HEK293 (cell line): ENCODE data around the gene UPK3A.
A peak's percentile ranks its signal among the peaks of the same experiment; 100 is the strongest.

ENCODE experiments used
- INSM2 ChIP-seq: fragments of 450-650 bp; formaldehyde crosslinking; IDR thresholded peaks from 2 replicates; pipeline ENCODE4 v1.5.1; 2016; ENCODE audit warnings: missing biosample characterization, missing genetic modification characterization
- MEIS1 ChIP-seq: sonication (generic); formaldehyde crosslinking; IDR thresholded peaks from 2 replicates; pipeline ENCODE4 v1.8.1; 2022; ENCODE audit warnings: missing genetic modification reagents, mild to moderate bottlenecking, borderline replicate concordance
- OVOL3 ChIP-seq: fragments of 450-650 bp; formaldehyde crosslinking; IDR thresholded peaks from 2 replicates; pipeline ENCODE4 v1.5.1; 2016; ENCODE audit warnings: missing biosample characterization, missing genetic modification characterization
- PRDM2 ChIP-seq: fragments of 450-650 bp; formaldehyde crosslinking; IDR thresholded peaks from 2 replicates; pipeline ENCODE4 v1.5.1; 2016; ENCODE audit warnings: missing biosample characterization, missing genetic modification characterization, borderline replicate concordance
- SP2 ChIP-seq: fragments of 450-650 bp; formaldehyde crosslinking; IDR thresholded peaks from 2 replicates; pipeline ENCODE4 v1.5.1; 2016; ENCODE audit warnings: missing biosample characterization, missing genetic modification characterization
- SP3 ChIP-seq: fragments of 450-650 bp; formaldehyde crosslinking; IDR thresholded peaks from 2 replicates; pipeline ENCODE4 v1.5.1; 2016; ENCODE audit warnings: missing biosample characterization, missing genetic modification characterization
- YY2 ChIP-seq: fragments of 450-650 bp; formaldehyde crosslinking; IDR thresholded peaks from 2 replicates; pipeline ENCODE4 v1.5.1; 2016; ENCODE audit warnings: missing biosample characterization, missing genetic modification characterization
- ZBTB1 ChIP-seq: fragments of 450-650 bp; formaldehyde crosslinking; IDR thresholded peaks from 2 replicates; pipeline ENCODE4 v1.5.1; 2016; ENCODE audit warnings: missing biosample characterization, missing genetic modification characterization
- ZBTB44 ChIP-seq: fragments of 450-650 bp; IDR thresholded peaks from 2 replicates; pipeline ENCODE4 v1.5.1; 2018; ENCODE audit warnings: missing biosample characterization, mild to moderate bottlenecking, missing genetic modification characterization
- ZFHX2 ChIP-seq: fragments of 450-650 bp; formaldehyde crosslinking; conservative IDR thresholded peaks from 2 replicates; pipeline ENCODE4 v1.5.1; 2016; ENCODE audit warnings: missing biosample characterization, missing genetic modification characterization
- ZNF114 ChIP-seq: fragments of 450-650 bp; formaldehyde crosslinking; IDR thresholded peaks from 2 replicates; pipeline ENCODE4 v1.5.0; 2017; ENCODE audit warnings: missing biosample characterization, missing genetic modification characterization
- ZNF121 ChIP-seq: fragments of 450-650 bp; formaldehyde crosslinking; IDR thresholded peaks from 2 replicates; pipeline ENCODE4 v1.5.1; 2016; ENCODE audit warnings: missing biosample characterization, missing genetic modification characterization
- ZNF155 ChIP-seq: fragments of 450-650 bp; formaldehyde crosslinking; IDR thresholded peaks from 2 replicates; pipeline ENCODE4 v1.5.1; 2016; ENCODE audit warnings: missing biosample characterization, missing genetic modification characterization
- ZNF157 ChIP-seq: fragments of 450-650 bp; formaldehyde crosslinking; IDR thresholded peaks from 2 replicates; pipeline ENCODE4 v1.5.1; 2016; ENCODE audit warnings: missing biosample characterization, missing genetic modification characterization
- ZNF184 ChIP-seq: fragments of 450-650 bp; IDR thresholded peaks from 2 replicates; pipeline ENCODE4 v1.5.1; 2018; ENCODE audit warnings: missing biosample characterization, mild to moderate bottlenecking, missing genetic modification characterization
- ZNF2 ChIP-seq: fragments of 450-650 bp; formaldehyde crosslinking; IDR thresholded peaks from 2 replicates; pipeline ENCODE4 v1.5.1; 2016; ENCODE audit warnings: missing biosample characterization, missing genetic modification characterization
- ZNF248 ChIP-seq: fragments of 450-650 bp; formaldehyde crosslinking; IDR thresholded peaks from 2 replicates; pipeline ENCODE4 v1.5.1; 2017; ENCODE audit warnings: missing biosample characterization, missing genetic modification characterization
- ZNF37A ChIP-seq: fragments of 450-650 bp; IDR thresholded peaks from 2 replicates; pipeline ENCODE4 v1.5.1; 2018; ENCODE audit warnings: missing biosample characterization, missing genetic modification characterization
- ZNF449 ChIP-seq: fragments of 450-650 bp; formaldehyde crosslinking; IDR thresholded peaks from 2 replicates; pipeline ENCODE4 v1.5.1; 2017; ENCODE audit warnings: missing biosample characterization, mild to moderate bottlenecking, missing genetic modification characterization, moderate library complexity
- ZNF610 ChIP-seq: fragments of 450-650 bp; formaldehyde crosslinking; IDR thresholded peaks from 2 replicates; pipeline ENCODE4 v1.5.1; 2016; ENCODE audit warnings: missing biosample characterization, missing genetic modification characterization, borderline replicate concordance
- ZNF624 ChIP-seq: fragments of 450-650 bp; formaldehyde crosslinking; IDR thresholded peaks from 2 replicates; pipeline ENCODE4 v1.5.1; 2017; ENCODE audit warnings: missing biosample characterization, missing genetic modification characterization
- ZNF664 ChIP-seq: fragments of 450-650 bp; formaldehyde crosslinking; IDR thresholded peaks from 2 replicates; pipeline ENCODE4 v1.5.1; 2016; ENCODE audit warnings: missing biosample characterization, missing genetic modification characterization
- ZNF670 ChIP-seq: fragments of 450-650 bp; formaldehyde crosslinking; IDR thresholded peaks from 2 replicates; pipeline ENCODE4 v1.5.1; 2016; ENCODE audit warnings: missing biosample characterization, missing genetic modification characterization, low read depth
- ZNF791 ChIP-seq: fragments of 450-650 bp; formaldehyde crosslinking; IDR thresholded peaks from 2 replicates; pipeline ENCODE4 v1.5.1; 2016; ENCODE audit warnings: missing biosample characterization, missing genetic modification characterization
- ZNF792 ChIP-seq: fragments of 450-650 bp; formaldehyde crosslinking; IDR thresholded peaks from 2 replicates; pipeline ENCODE4 v1.5.1; 2016; ENCODE audit warnings: missing biosample characterization, missing genetic modification characterization
- ZSCAN23 ChIP-seq: fragments of 450-650 bp; formaldehyde crosslinking; IDR thresholded peaks from 2 replicates; pipeline ENCODE4 v1.5.1; 2016; ENCODE audit warnings: missing biosample characterization, missing genetic modification characterization
- ZSCAN4 ChIP-seq: fragments of 450-650 bp; formaldehyde crosslinking; IDR thresholded peaks from 2 replicates; pipeline ENCODE4 v1.5.1; 2017; ENCODE audit warnings: missing biosample characterization, missing genetic modification characterization

The UPK3A gene

GRCh38 chr22:45268958-45269844 is 15.5 kb upstream of the UPK3A start (continued):
- no peak for TF ChIP-seq ZSCAN4 (tag by site-specific recombination)
- no peak for TF ChIP-seq ZNF792 (tag by site-specific recombination)
- 0 out of 2 replicates have a peak, but pooled peaks have one; percentile 21 for TF ChIP-seq ZNF610
- TF ChIP-seq SP3 (tag by site-specific recombination), result peak; percentile 55
- peak; percentile 10; the same call in 1 of the 2 replicates for TF ChIP-seq SP2 (tag by site-specific recombination)
- no peak for TF ChIP-seq ZSCAN23
- no peak for TF ChIP-seq ZNF664
- no peak for TF ChIP-seq ZNF155 (tag by site-specific recombination)
- no peak for TF ChIP-seq ZNF670 (tag by site-specific recombination)
- TF ChIP-seq ZNF791 (tag by site-specific recombination), result no peak
- TF ChIP-seq INSM2 (tag by site-specific recombination), result no peak
- TF ChIP-seq ZFHX2 (tag by site-specific recombination), result peak; percentile 63
- TF ChIP-seq ZNF184 (tag by site-specific recombination), result no peak
- no peak for TF ChIP-seq ZNF121 (tag by site-specific recombination)
- no peak for TF ChIP-seq ZNF449 (tag by site-specific recombination)
- TF ChIP-seq ZNF157 (tag by site-specific recombination), result no peak
- TF ChIP-seq PRDM2 (tag by site-specific recombination), result no peak
- peak; percentile 30; the same call in 1 of the 2 replicates for TF ChIP-seq YY2
- TF ChIP-seq ZNF248 (tag by site-specific recombination), result no peak
- no peak for TF ChIP-seq ZNF2 (tag by site-specific recombination)
- no peak for TF ChIP-seq ZBTB1
- TF ChIP-seq ZBTB44 (tag by site-specific recombination), result no peak
- TF ChIP-seq ZNF37A (tag by site-specific recombination), result no peak
- TF ChIP-seq OVOL3 (tag by site-specific recombination), result no peak
- no peak for TF ChIP-seq MEIS1
- no peak for TF ChIP-seq ZNF114 (tag by site-specific recombination)
- TF ChIP-seq ZNF624 (tag by site-specific recombination), result no peak
